GM18870 (cell line): ENCODE measurements around the gene RCC2.
"Not testable (repeated sequence)": the region's sequence is repeated elsewhere in the genome, so short reads cannot be mapped to it uniquely, and the experiment has no call there.

Experiments used
- ATAC-seq: cut with Tn5 transposase; IDR thresholded peaks from one replicate; pipeline ENCODE4 v1.9.1; 2021; ENCODE audit warnings: moderate library complexity; ENCODE audit not compliant: unreplicated experiment

RCC2 gene

GRCh38 chr1:17422461-17422860 is 17.0 kb downstream of the RCC2 start:
- no peak for ATAC-seq

DNA sequence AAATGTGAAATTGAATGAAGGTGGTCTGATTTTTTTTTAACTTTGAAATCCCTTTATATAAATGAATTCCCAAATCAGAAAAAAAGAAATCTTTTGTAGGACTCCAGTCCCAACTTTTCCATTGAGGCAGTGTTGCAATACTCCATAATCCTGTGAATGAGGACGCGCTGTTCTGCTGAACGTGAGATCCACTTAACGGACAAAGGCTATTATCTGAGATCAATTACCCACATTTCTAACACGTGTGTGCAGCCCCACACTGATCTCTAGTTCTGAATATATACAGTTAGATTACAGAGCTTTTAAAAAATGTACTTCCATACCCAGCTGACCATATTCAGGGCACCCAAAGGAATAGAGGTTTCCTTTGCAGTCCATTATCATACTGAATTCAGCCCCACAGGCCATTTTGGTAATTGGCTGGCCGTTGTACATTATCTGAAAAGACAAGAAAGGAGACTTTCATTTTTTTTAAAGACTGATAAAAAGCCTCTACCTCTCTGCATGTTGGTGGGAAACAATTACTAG is 19.0 kb downstream of the RCC2 start:
- no peak for ATAC-seq

DNA sequence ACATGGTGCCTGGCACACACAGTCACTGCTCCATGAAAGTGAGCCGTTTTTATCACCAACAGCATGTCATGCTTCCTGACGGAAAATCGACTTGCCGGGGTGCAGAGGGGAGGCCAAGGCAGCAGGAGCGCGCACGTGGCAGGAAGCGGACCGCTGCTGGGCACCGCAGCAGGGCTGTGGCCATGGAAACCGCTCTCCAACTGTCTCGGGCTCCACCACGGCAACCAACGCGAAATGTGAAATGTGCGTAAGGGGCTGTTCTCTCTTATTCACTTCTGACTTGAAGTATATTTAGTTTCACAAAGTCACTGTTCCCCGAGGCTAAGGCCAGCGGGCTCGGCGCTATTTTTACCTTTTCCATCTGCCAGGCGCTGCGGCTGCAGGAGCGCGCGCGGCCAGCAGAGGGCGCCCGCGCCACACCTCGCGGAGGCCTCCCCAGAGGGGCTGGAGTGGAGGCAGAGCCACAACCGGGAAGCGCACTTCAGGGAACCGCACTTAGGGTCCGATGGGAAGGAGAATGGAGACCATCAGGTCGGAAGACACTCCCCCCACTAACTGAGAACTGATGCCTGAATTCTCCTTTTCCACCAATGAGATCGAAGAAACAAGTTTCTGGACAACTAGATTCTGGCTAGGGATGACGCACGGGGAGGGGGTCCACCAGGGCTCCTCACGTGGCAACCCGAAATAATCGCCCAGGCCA is 19.7 kb downstream of the RCC2 start:
- ATAC-seq: no peak

- ATAC-seq: no peak
These were observed 23.1 kb downstream of the RCC2 start for GRCh38 chr1:17416389-17416788.

DNA sequence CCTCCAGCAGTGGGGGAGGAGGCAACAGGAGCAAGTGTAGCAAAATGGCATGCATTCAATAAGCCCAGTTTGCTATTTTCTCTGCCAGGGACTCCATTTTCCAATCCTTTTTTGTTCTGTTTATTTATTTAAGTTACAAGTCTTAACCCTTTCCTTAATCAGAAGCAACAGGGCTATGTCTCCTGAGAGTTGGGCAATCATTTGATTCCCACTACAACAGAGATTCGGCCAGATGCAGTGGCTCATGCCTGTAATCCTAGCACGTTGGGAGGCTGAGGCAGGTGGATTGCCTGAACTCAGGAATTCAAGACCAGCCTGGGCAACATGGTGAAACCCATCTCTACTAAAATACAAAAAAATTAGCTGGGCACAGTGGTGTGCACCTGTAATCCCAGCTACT is 25.5 kb downstream of the RCC2 start:
- ATAC-seq: no peak

DNA sequence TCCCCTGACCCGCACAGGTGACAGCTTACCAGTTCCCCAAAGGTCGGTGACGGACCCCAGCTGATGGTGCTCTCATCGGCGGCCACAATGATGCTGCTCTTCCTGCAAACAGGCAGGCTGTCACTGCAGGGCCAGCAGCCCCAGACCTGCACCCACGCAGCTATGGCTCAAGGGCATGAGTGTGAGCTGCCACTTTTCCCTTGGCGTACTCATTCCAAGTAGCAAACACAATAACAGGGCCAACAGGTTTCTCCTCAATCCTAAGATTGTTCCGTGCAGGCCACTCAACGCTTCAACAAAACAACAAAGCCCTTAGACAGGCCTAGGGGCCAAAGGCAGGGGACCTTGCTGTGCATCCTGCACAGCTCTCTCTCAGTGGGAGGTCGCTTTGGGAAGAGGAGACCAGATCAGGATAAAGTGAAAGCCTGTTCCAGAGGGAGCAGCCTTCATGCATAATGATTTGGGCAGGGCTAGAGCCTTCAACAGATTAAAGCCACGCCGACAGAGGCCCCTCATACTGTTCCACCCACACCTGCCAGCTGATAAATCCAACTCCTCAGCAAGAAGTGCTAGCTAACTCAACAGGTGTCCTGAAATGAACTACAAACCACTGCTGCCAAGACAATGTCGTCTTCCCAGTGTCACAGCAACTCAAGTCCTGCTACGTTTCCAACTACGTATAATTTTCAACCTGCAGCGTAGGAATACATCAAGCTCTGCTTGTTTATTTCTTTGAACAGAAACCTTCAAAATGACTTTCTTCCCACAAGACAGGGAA is 27.2 kb downstream of the RCC2 start:
- no peak for ATAC-seq

DNA sequence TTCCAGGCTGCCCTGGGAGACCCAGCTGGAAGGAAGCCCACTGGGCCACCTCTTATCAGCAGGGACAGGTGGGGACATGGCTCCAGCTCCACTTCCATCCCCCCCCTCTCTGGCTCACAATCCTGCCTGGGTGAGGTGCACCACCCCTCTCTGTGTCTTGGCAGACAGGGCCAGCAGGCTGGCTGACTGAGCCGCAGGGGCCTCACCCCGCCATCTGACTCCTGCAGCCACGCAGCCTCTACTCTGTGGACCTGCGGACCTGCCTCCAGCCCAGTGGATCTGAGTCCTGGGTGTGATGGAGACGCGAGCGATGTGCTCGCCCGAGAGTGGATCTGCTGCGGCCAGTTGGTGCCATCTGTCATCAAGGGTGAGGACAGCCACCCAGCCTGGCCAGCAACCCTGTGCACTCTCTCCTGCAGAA is 30.1 kb downstream of the RCC2 start:
- ATAC-seq: no peak

DNA sequence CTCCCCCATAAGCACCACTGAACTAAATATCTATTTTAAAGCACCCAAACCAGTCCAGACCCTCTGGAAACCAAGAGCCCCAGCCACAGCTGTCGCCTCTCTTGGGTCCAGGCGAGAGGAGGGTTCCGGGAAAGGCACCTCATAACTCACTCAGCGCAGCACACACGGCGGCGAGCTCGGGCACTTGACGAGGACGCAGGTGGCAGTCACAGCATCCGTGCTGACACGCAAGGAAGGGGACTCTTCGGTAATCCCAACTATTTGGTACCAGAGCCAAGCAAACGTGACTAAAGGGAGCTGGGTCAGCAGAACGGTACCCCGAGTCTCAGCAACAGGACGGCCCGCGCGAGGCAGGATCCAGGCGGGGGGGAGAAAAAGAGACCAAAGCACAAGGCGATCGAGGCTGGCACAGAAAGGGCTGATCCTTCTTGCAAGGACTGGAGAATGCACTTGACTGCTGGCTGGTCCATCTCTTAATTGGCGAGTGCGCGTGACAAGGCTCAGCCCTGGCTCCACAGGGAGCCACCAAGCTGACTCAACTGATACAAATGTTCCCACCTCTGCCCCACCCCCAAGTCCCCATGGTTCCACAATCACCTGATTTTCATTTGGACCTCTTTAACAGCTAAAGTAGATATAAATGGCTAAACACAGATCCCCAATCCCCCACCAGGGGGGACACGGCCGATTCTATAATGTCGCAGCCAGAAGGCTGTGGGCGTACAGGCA is 31.5 kb downstream of the RCC2 start:
- not testable (repeated sequence) for ATAC-seq

DNA sequence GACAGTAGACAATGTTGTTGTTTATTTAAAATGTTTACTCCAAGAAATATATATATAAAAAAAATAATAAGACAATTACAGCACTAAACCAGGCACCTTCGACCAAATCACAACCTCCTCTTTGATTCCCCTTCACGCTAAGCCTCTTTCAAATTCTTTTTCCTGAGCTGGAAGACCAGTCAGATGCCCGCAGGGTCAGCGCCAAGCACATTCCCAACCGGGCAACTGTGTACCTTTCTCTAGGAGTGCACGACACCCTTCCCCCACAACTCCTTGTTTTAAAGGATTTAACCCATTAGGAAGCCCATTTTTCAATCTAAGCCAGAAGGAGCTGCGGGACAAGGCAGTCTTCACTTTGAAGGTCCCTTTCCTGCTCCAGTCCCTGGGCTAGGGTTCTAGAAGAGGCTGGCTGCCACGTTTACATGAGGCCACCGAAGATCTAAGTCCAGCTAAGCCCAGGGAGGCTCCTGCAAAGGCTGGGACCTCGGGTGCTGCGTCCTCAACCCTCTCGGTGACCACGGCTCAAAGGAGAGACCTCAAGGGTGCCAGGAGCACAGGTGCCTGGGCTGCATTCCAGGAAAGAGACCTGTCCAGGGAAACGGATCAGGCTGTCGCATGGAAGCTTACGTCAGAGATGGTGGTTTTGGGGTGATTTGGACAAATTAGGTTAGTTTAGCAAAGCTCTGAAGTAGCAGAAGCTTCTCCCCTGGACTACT is 32.6 kb downstream of the RCC2 start:
- ATAC-seq: not testable (repeated sequence)

DNA sequence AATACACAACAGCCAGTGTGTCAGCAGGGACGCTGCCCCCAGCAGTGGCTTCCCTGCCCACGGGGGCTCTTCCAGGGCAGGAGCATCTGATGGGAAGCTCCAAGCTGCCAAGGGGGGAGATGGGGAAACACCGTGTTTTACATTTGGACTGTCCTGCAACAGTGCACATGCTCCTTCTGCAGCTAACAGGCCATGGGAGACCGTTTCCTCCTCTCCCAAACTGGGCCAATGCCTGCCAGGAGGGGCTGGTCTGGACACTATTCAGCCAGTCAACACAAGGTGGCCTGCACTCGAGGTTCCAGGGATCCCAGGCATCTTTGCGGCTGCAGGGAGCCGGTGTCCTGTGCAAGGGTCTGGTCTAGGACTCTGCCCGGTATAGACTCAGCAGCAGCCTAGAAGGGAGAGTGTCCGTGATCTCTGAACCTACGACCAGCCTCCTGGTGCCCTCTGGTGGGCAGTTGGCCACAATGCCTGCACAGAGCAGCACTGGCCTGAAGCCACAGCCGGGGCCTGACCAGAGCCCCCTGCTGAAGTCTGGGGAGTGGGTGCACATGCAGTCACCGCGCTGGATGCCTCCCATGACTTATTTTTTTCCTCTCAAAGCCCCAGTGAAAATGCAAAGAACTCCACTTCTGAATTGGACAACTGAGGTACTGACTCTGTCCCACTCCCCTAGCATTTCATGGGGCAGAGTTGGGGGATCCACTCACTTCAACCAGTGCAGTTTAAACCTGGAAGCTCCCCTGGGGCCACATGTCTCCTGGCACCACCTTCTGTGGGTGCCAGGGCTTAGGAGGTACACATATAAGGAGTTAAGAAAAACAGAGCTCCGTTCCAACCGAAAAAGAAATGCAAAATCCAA is 33.3 kb downstream of the RCC2 start:
- ATAC-seq: no peak

GRCh38 chr1:17404820-17405219 is 34.7 kb downstream of the RCC2 start:
- no peak for ATAC-seq

DNA sequence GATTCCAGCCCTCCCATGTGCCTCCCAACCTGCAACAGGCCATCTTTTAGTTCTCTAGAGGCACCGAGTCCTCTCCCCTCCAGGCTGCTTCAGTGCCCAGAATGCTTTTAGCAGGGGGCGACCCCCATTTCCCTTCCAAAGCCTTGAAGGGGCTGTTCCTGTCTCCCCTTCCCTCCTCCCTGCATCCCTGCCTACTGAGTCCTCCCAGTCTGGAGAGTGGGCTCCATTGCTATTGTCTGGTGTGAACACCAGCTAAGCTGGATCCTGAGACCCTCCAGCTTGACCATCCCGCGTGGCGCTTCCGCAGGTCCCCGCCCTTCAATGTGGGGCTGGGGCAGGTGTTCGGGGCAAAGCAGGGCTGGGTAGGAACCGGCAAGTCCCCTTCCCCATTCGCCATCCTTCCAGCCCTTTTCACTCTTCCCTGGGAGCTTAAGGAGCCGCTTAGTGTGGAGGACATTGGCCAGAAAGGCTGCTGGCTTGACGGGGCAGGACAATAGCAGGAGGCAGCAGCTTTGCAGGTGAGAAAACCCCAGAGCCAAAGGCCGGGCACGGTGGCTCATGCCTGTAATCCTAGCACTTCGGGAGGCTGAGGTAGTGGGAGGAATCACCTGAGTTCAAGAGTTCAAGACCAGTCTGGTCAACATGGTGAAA is 35.3 kb downstream of the RCC2 start:
- ATAC-seq: no peak

DNA sequence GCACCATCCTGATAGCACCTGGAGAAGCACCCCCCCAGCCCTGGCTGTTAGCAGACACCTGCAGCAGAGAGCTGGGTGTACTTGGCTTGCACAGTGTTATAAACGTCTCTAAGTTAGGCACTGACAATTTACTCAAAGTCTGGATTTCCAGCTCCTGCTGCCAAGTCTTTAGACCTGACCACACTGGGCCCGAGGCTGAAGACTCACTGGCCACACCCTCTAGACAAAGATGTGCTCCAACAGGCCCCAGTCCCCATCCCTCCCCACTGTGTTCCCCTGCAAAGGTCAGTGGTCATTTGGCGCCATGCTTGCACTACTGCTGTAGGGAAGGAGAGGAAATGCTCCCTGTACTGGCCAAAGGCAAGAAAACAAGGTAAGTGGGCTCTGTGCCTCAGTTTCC is 36.4 kb downstream of the RCC2 start:
- no peak for ATAC-seq

DNA sequence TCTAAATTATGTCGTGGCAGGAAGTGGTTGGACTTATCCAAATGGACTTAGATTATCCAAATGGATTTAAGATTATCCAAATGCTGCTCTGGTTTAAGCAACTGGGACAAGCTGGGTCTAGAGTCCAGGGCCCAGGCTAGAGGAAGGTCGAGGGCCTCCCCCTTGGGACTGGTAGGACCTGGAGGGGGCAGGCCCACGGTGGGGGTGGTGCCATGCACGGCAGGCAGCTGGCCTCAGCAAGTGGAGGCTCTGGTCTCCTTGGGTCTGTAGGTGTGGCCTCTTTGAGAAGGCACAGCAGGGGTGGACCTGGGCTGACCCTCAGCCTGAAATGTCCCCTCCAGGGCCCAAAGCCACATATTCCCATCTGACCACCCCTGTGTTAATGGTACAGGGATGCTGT is 37.6 kb downstream of the RCC2 start:
- no peak for ATAC-seq

- no peak for ATAC-seq
These were observed 38.6 kb downstream of the RCC2 start for GRCh38 chr1:17400725-17401341.

DNA sequence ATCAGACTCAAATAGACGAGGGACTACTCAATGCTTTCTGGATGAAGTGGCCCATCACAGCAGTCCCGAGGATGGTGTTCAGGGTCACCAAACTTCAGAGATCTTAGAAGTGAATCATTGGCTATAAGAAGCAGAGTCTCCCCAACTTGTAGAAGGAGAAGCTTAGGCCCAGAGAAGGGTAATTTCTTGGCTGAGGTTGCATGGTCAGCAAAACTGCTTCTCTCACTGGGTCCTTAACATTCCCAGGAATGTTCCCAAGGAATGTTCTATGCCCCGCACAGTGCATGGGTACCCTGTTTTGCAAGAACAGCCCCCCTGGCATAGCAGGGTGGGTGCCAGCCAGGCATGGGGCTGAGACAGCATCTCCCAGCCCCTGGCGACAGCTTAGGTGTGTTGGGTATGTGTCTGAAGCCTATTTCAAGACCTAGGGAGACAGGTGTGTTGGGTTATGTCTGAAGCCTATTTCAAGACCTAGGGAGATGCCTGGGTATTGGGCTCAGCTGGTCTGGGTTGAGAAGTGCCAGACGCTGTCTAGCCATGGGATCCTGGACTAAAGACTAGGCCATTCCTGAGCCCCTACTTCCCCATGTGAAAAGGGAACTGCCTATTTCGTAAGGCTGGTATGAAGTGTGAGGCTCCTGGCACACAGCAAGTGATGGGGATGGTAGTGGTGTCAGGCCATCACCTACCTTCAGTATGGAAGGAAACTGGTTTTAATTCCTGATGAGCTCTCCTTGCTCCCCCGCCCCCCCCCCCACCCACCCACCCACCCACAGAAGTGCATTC is 41.4 kb downstream of the RCC2 start:
- no peak for ATAC-seq

DNA sequence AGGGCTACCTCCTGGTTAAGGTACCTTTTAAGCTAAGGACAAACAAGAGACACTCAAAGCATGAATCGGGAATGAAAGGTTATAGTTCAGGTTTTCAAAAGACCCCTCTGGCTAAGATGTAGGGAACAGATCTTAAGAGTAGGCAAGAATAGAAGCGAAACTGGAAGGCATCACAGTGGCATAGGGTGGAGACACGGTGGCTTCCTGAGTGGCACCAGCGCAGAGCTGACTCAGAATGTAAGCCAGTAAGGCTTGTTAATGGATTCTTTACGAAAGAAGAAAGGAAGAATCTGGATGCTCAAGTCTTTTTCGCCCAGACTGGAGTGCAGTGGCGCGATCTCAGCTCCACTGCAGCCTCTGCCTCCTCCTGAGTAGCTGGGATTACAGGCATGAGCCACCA is 46.2 kb downstream of the RCC2 start:
- no peak for ATAC-seq

DNA sequence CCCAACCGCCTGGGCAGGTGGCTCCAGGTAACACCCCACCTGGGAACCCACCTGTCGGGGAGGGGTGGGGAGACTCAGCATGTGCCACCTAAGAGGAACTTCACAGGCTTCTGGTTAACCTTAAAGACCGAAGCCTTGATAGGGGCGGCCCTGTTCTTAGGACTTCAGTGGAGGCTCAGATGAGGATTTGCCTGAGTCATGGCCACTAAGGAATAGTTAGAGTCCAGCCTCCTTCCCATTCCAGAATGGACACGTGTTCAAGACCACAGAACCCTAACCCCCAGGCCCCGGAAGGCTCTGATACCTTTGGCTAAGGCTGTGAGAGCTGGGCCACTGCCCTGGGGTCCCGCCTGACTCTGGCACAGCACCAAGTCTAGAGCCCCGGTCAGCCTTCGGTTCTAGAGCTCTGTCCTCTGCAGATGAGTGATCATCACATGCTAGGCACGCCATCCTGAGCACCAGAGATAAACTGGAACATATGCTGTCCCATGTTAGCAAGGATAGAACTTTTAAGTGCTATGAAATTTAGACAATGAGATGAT is 47.2 kb downstream of the RCC2 start:
- no peak for ATAC-seq
